Tibial nerve (tissue), 4 donors: ENCODE data around the gene FOXE3. TPM values are rescaled to one million over a fixed set of nuclear protein-coding genes. Genes with fewer than 3 reads are reported as not detected.

Source experiments
- DNase-seq, 2 donors: peaks; one replicate each; pipeline ENCODE4 v3.0.0-alpha.2; 2019; ENCODE audit warnings: low spot score in 2 of 2
- H3K27ac ChIP-seq, 4 donors: fragments of 200-600 bp; sonication (generic) in 3 of 4; one replicate each; pipeline ENCODE4 v1.5.1; 2017 to 2019; ENCODE audit warnings: mild to moderate bottlenecking in 1 of 4
- H3K27me3 ChIP-seq, 2 donors: fragments of 200-600 bp; sonication (generic) in 1 of 2; one replicate each; pipeline versions ENCODE4 v1.5.1 to v1.6.0; 2017 to 2019
- H3K36me3 ChIP-seq, 3 donors: fragments of 200-600 bp; sonication (generic); one replicate each; pipeline ENCODE4 v1.5.1; 2018 to 2019
- H3K4me1 ChIP-seq, 4 donors: fragments of 200-600 bp; sonication (generic) in 3 of 4; one replicate each; pipeline ENCODE4 v1.5.1; 2017 to 2019
- H3K4me3 ChIP-seq, 4 donors: fragments of 200-600 bp; sonication (generic) in 3 of 4; one replicate each; pipeline ENCODE4 v1.5.1; 2017 to 2019; ENCODE audit warnings: mild to moderate bottlenecking in 1 of 4, moderate library complexity in 1 of 4
- H3K9me3 ChIP-seq, 4 donors: fragments of 200-600 bp; sonication (generic) in 3 of 4; one replicate each; pipeline ENCODE4 v1.5.1; 2017 to 2019
- CTCF ChIP-seq, 5 experiments: fragments of 200-600 bp in 3 of 5; fragments of 450-650 bp in 2 of 5; sonication (generic) in 3 of 5; IDR thresholded peaks; one replicate each; pipeline ENCODE4 v1.5.1; 2016 to 2019; ENCODE audit warnings: antibody characterized with exemption in 5 of 5, mild to moderate bottlenecking in 3 of 5, moderate library complexity in 2 of 5
- EP300 ChIP-seq, 2 donors: sonication (generic); formaldehyde crosslinking; IDR thresholded peaks; one replicate each; pipeline ENCODE4 v1.6.1; 2017; ENCODE audit warnings: antibody characterized with exemption in 2 of 2, mild to moderate bottlenecking in 1 of 2
- POLR2A ChIP-seq, 2 donors: fragments of 450-650 bp; IDR thresholded peaks; one replicate each; pipeline ENCODE4 v1.6.1; 2017; ENCODE audit warnings: antibody characterized with exemption in 2 of 2, mild to moderate bottlenecking in 2 of 2, moderate library complexity in 2 of 2
- WGBS, 2 donors: methylation state at CpG; one replicate each; pipeline ENCODE4 v1.1.5; 2018; 5-methylcytosine and 5-hydroxymethylcytosine counted together
- total RNA-seq, 4 donors: library from RNA; depleted of rRNA; stranded (reverse); fragments of >200 nt; gene quantifications; one replicate each; pipeline ENCODE4 v1.1.0, GENCODE V29; 2016

FOXE3 gene
- total RNA-seq, 4 donors from 2014 or later = 0.21 to 0.98 TPM; not detected in 2

- TF ChIP-seq CTCF (IDR thresholded peaks at IDR 0.05) (no peak), POLR2A (IDR thresholded peaks at IDR 0.05) (no peak), EP300 (IDR thresholded peaks at IDR 0.05) (no peak)
- H3K4me1 ChIP-seq = no peaks in the 10 kb centered on the region
- no peak overlapping the region for H3K4me3 ChIP-seq
- 73 to 80% methylated on average over 5 of the region's 5 CpGs for WGBS, 2 donors
- H3K36me3 ChIP-seq = peaks cover 0 to 62% (median 0%) of the 10 kb centered on the region in 3 donors
- no peak for DNase-seq
- no peaks in the 10 kb centered on the region for H3K27me3 ChIP-seq
- H3K27ac ChIP-seq = no peak overlapping the region
- no peaks in the 10 kb centered on the region for H3K9me3 ChIP-seq
Measured at GRCh38 chr1:47380699-47381098, 35.4 kb upstream of the FOXE3 start.

DNA sequence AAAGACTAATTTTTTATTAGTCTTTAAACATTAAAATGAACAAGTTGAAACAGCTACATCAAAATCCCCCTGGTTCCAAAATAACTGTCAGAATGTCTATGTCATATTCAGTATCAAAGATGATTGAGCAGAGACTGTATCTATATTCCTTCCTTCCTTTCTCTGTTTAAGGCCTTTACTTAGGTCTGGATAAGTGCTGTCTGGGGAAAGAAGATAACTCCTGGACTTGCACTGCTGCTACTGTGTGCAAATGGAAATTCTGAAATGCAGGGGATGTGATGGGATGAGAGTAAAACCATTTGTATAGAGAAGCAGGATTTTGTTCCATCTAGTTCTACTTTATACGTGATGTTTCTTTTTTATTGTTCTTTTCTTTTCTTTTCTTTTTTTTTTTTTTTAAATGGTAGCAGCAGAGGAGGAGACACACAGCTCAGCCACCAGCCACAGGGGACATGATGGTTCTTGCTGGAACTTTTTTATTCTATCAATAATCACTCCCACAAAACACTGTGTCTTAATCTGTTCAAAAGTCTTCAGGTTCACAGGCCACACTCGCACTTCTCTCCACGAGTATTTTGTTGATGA, 33.6 kb upstream of the FOXE3 start:
- H3K36me3 ChIP-seq = peaks cover 0 to 45% (median 0%) of the 10 kb centered on the region in 3 donors
- H3K27ac ChIP-seq = no peak overlapping the region
- H3K4me3 ChIP-seq = no peak overlapping the region
- H3K27me3 ChIP-seq = no peaks in the 10 kb centered on the region
- H3K4me1 ChIP-seq = no peaks in the 10 kb centered on the region
- H3K9me3 ChIP-seq = no peaks in the 10 kb centered on the region
- DNase-seq = no peak
- TF ChIP-seq EP300 (IDR thresholded peaks at IDR 0.05) (no peak), CTCF (IDR thresholded peaks at IDR 0.05) (no peak), POLR2A (IDR thresholded peaks at IDR 0.05) (no peak)
- WGBS, 2 donors = 77 to 85% methylated on average over 3 of the region's 3 CpGs

DNA sequence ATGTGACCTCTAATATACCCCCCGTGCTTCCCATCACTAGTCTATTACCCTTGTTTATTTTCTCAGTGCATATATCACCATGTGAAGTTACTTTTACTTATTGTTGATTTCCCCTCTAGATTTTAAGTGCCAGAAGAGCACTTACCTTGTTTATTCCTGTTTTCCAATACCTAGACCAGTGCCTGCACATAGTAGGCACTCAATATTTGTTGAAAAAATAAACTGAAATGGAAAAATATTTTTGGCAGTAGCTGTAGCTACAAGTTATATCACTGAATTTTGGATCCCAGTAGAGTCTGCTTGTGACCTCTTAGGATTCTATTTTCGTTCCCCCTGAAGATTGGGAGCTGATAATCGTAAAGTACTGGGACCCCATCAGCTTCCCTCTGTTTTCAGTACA, 32.0 kb upstream of the FOXE3 start:
- no peak for DNase-seq
- no peak overlapping the region for H3K27ac ChIP-seq
- WGBS, 2 donors = 92 to 95% methylated on average over 3 of the region's 3 CpGs
- H3K36me3 ChIP-seq = peaks cover 0 to 39% (median 0%) of the 10 kb centered on the region in 3 donors
- H3K27me3 ChIP-seq = no peaks in the 10 kb centered on the region
- H3K4me3 ChIP-seq = no peak overlapping the region
- H3K4me1 ChIP-seq = peaks cover 0 to 16% (median 0%) of the 10 kb centered on the region in 4 donors
- TF ChIP-seq POLR2A (IDR thresholded peaks at IDR 0.05) (no peak), CTCF (IDR thresholded peaks at IDR 0.05) (no peak), EP300 (IDR thresholded peaks at IDR 0.05) (no peak)
- H3K9me3 ChIP-seq = no peaks in the 10 kb centered on the region

GRCh38 chr1:47385020-47385419, 31.1 kb upstream of the FOXE3 start:
- TF ChIP-seq POLR2A (IDR thresholded peaks at IDR 0.05) = no peak
- TF ChIP-seq EP300 (IDR thresholded peaks at IDR 0.05) = no peak
- TF ChIP-seq CTCF (IDR thresholded peaks at IDR 0.05) = no peak
- 77 to 86% methylated on average over 6 of the region's 6 CpGs for WGBS, 2 donors
- Histone ChIP-seq H3K9me3 (no peaks in the 10 kb centered on the region), H3K4me3 (no peak overlapping the region), H3K27ac (no peak overlapping the region), H3K36me3 (peaks cover 0 to 30% (median 0%) of the 10 kb centered on the region in 3 donors), H3K4me1 (peaks cover 0 to 16% (median 0%) of the 10 kb centered on the region in 4 donors), H3K27me3 (no peaks in the 10 kb centered on the region)
- no peak for DNase-seq

DNA sequence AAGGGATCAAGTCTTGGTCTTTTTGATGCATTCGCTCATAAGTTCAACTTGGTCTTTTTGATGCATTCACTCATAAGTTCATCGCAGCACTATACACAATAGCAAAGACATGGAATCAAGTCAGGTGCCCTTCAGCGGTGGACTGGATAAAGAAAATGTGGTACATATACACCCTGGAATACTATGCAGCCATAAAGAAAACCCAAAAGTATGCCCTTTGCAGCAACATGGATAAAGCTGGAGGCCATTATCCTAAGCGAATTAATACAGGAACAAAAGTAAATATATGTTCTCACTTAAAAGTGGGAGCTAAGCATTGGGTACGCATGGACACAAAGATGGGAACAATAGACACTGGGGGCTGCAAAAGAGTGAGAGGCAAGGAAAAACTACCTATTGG, 29.8 kb upstream of the FOXE3 start:
- H3K4me1 ChIP-seq = peaks cover 0 to 16% (median 0%) of the 10 kb centered on the region in 4 donors
- H3K9me3 ChIP-seq = no peaks in the 10 kb centered on the region
- DNase-seq = no peak
- H3K27me3 ChIP-seq = no peaks in the 10 kb centered on the region
- 96 to 98% methylated on average over 5 of the region's 5 CpGs for WGBS, 2 donors
- peaks cover 0 to 22% (median 0%) of the 10 kb centered on the region in 3 donors for H3K36me3 ChIP-seq
- TF ChIP-seq EP300 (IDR thresholded peaks at IDR 0.05) = no peak
- no peak for TF ChIP-seq POLR2A (IDR thresholded peaks at IDR 0.05)
- TF ChIP-seq CTCF (IDR thresholded peaks at IDR 0.05) = no peak
- H3K4me3 ChIP-seq = no peak overlapping the region
- no peak overlapping the region for H3K27ac ChIP-seq
